GM23248 (cell line): Measurements from ENCODE around the gene GFRA1. TPM values are rescaled to one million over a fixed set of nuclear protein-coding genes. Genes with fewer than 3 reads are reported as not detected.

Experiments
- DNase-seq: peaks from one replicate; pipeline ENCODE4 v3.0.0-alpha.2; 2015
- H2AFZ ChIP-seq: fragments of 200-600 bp; sonication (generic); 2 replicates; pipeline ENCODE4 v1.6.1; 2016; ENCODE audit warnings: antibody characterized with exemption
- H3F3A ChIP-seq: fragments of 200-600 bp; sonication (generic); 2 replicates; pipeline ENCODE4 v1.6.1; 2016; ENCODE audit warnings: mild to moderate bottlenecking, antibody characterized with exemption, mixed run types; ENCODE audit not compliant: insufficient read depth
- H3K27ac ChIP-seq: fragments of 200-600 bp; sonication (generic); 2 replicates; pipeline ENCODE4 v1.5.1; 2016; ENCODE audit warnings: mild to moderate bottlenecking
- H3K27me3 ChIP-seq: fragments of 200-600 bp; sonication (generic); replicated peaks from 2 replicates; pipeline ENCODE4 v1.6.1; 2016; ENCODE audit warnings: mild to moderate bottlenecking; ENCODE audit not compliant: insufficient read depth
- H3K36me3 ChIP-seq: fragments of 200-600 bp; sonication (generic); 2 replicates; pipeline ENCODE4 v1.6.1; 2016; ENCODE audit warnings: low read depth, mild to moderate bottlenecking
- H3K4me1 ChIP-seq: fragments of 200-600 bp; sonication (generic); 2 replicates; pipeline ENCODE4 v1.6.1; 2016; ENCODE audit warnings: mild to moderate bottlenecking; ENCODE audit not compliant: insufficient read depth
- H3K4me2 ChIP-seq: fragments of 200-600 bp; sonication (generic); one replicate; pipeline ENCODE4 v1.6.1; 2016; ENCODE audit warnings: mild to moderate bottlenecking; ENCODE audit not compliant: unreplicated experiment
- H3K4me3 ChIP-seq: fragments of 200-600 bp; sonication (generic); 2 replicates; pipeline ENCODE4 v1.5.1; 2016; ENCODE audit warnings: mild to moderate bottlenecking
- H3K79me2 ChIP-seq: fragments of 200-600 bp; sonication (generic); 2 replicates; pipeline ENCODE4 v1.6.1; 2016; ENCODE audit warnings: mild to moderate bottlenecking; ENCODE audit not compliant: insufficient read depth
- H3K9ac ChIP-seq: fragments of 200-600 bp; sonication (generic); 2 replicates; pipeline ENCODE4 v1.6.1; 2016; ENCODE audit warnings: mild to moderate bottlenecking
- H3K9me2 ChIP-seq: fragments of 200-600 bp; sonication (generic); 2 replicates; pipeline ENCODE4 v1.6.1; 2016; ENCODE audit warnings: mixed run types, mild to moderate bottlenecking, moderate library complexity; ENCODE audit not compliant: insufficient read depth
- H3K9me3 ChIP-seq: fragments of 200-600 bp; sonication (generic); one replicate; pipeline ENCODE4 v1.6.1; 2017; ENCODE audit warnings: low read depth
- H4K20me1 ChIP-seq: fragments of 200-600 bp; sonication (generic); 2 replicates; pipeline ENCODE4 v1.6.0; 2016; ENCODE audit not compliant: insufficient read depth
- EZH2 ChIP-seq: fragments of 200-600 bp; sonication (generic); IDR thresholded peaks from 2 replicates; pipeline ENCODE4 v1.6.1; 2018; ENCODE audit warnings: antibody characterized with exemption, mild to moderate bottlenecking; ENCODE audit not compliant: insufficient read depth, poor library complexity, severe bottlenecking
- EZH2phosphoT487 ChIP-seq: fragments of 200-600 bp; sonication (generic); IDR thresholded peaks from 2 replicates; pipeline ENCODE4 v1.6.1; 2018; ENCODE audit warnings: antibody characterized with exemption, moderate library complexity, mild to moderate bottlenecking, low read depth; ENCODE audit not compliant: insufficient read depth
- WGBS, 2 experiments: methylation state at CpG; one replicate each; pipeline ENCODE4 v1.1.6; 2015 to 2017; ENCODE audit warnings: low lambda C conversion rate in 2 of 2, low coverage in 1 of 2; ENCODE audit errors: missing lambda C conversion rate in 2 of 2; 5-methylcytosine and 5-hydroxymethylcytosine counted together
- in situ Hi-C: fragments of 300-500 bp; cut with MboI; formaldehyde crosslinking; loops from 2 replicates; pipeline ENCODE4 v1.15.0; 2020
- polyA plus RNA-seq: library from polyadenylated mRNA; unstranded; fragments of >200 nt; fragmentation: Nextera tagmentation; extraction: Ambion mirVana; gene quantifications from 2 replicates; pipeline ENCODE4 v1.2.1, GENCODE V29; 2016
- total RNA-seq: library from RNA; depleted of rRNA; stranded (reverse); fragments of >200 nt; shearing (Covaris generic); gene quantifications from 2 replicates; pipeline ENCODE4 v1.2.3, GENCODE V29; 2014

GFRA1 gene
- total and polyA plus RNA-seq, 2 experiments from 2014 or later = 5.0 to 5.2 TPM

GRCh38 chr10:116226766-116227165 lies 46.2 kb downstream of the GFRA1 start:
- H3K27ac ChIP-seq = no peak overlapping the region
- H3K4me3 ChIP-seq = no peak overlapping the region
- no peaks in the 10 kb centered on the region for H3K27me3 ChIP-seq
- no peaks in the 10 kb centered on the region for H4K20me1 ChIP-seq
- TF ChIP-seq EZH2phosphoT487 (no peak), EZH2 (no peak)
- no peaks in the 10 kb centered on the region for H3K9me3 ChIP-seq
- in situ Hi-C loops = no loop called here
- H3K9ac ChIP-seq = no peak overlapping the region
- no peaks in the 10 kb centered on the region for H3K9me2 ChIP-seq
- H3F3A ChIP-seq = no peaks in the 10 kb centered on the region
- H3K36me3 ChIP-seq = no peaks in the 10 kb centered on the region
- H3K4me1 ChIP-seq = no peaks in the 10 kb centered on the region
- no peak for DNase-seq
- H3K79me2 ChIP-seq = no peaks in the 10 kb centered on the region
- no peak overlapping the region for H2AFZ ChIP-seq
- 80 to 87% methylated on average over 6 of the region's 6 CpGs for WGBS, 2 experiments
- H3K4me2 ChIP-seq = no peak overlapping the region

- 6 to 9% methylated on average over 5 of the region's 5 CpGs for WGBS, 2 experiments
- no peaks in the 10 kb centered on the region for H4K20me1 ChIP-seq
- H3K36me3 ChIP-seq = no peaks in the 10 kb centered on the region
- no peaks in the 10 kb centered on the region for H3K9me3 ChIP-seq
- H3K9me2 ChIP-seq = no peaks in the 10 kb centered on the region
- no peaks in the 10 kb centered on the region for H3K79me2 ChIP-seq
- H3F3A ChIP-seq = no peaks in the 10 kb centered on the region
- DNase-seq = no peak
- TF ChIP-seq EZH2 (no peak), EZH2phosphoT487 (no peak)
- H3K27me3 ChIP-seq = no peaks in the 10 kb centered on the region
- H3K4me3 ChIP-seq = no peak overlapping the region
- no peak overlapping the region for H2AFZ ChIP-seq
- no peak overlapping the region for H3K27ac ChIP-seq
- no peaks in the 10 kb centered on the region for H3K4me1 ChIP-seq
- no peak overlapping the region for H3K4me2 ChIP-seq
- no peak overlapping the region for H3K9ac ChIP-seq
- in situ Hi-C loops = no loop called here
Measured at GRCh38 chr10:116226053-116226452, 47.0 kb downstream of the GFRA1 start.

GRCh38 chr10:116223289-116223688 lies 49.7 kb downstream of the GFRA1 start:
- Histone ChIP-seq H3K36me3 (no peaks in the 10 kb centered on the region), H2AFZ (no peak overlapping the region), H4K20me1 (no peaks in the 10 kb centered on the region), H3K4me3 (no peak overlapping the region), H3K9ac (no peak overlapping the region), H3K27ac (no peak overlapping the region), H3F3A (no peaks in the 10 kb centered on the region), H3K4me2 (no peak overlapping the region), H3K9me2 (no peaks in the 10 kb centered on the region), H3K27me3 (no peaks in the 10 kb centered on the region), H3K9me3 (no peaks in the 10 kb centered on the region), H3K79me2 (no peaks in the 10 kb centered on the region), H3K4me1 (no peaks in the 10 kb centered on the region)
- no peak for TF ChIP-seq EZH2phosphoT487
- TF ChIP-seq EZH2 = no peak
- in situ Hi-C loops = no loop called here
- no peak for DNase-seq
- 52 to 68% methylated on average over 3 of the region's 3 CpGs for WGBS, 2 experiments

- Histone ChIP-seq H4K20me1 (no peaks in the 10 kb centered on the region), H3K9ac (no peak overlapping the region), H3K4me1 (no peaks in the 10 kb centered on the region), H3K27ac (no peak overlapping the region), H2AFZ (no peak overlapping the region), H3K4me3 (no peak overlapping the region), H3K9me3 (no peaks in the 10 kb centered on the region), H3F3A (no peaks in the 10 kb centered on the region), H3K79me2 (no peaks in the 10 kb centered on the region), H3K4me2 (no peak overlapping the region), H3K36me3 (no peaks in the 10 kb centered on the region), H3K27me3 (no peaks in the 10 kb centered on the region), H3K9me2 (no peaks in the 10 kb centered on the region)
- TF ChIP-seq EZH2phosphoT487 (no peak), EZH2 (no peak)
- in situ Hi-C loops = no loop called here
- no peak for DNase-seq
- WGBS, 2 experiments = 62 to 67% methylated on average over 3 of the region's 3 CpGs
Measured at GRCh38 chr10:116221053-116221452, 52.0 kb downstream of the GFRA1 start.

GRCh38 chr10:116216676-116217075 lies 56.3 kb downstream of the GFRA1 start:
- Histone ChIP-seq H3K9me2 (no peaks in the 10 kb centered on the region), H3K9me3 (no peaks in the 10 kb centered on the region), H3K4me2 (no peak overlapping the region), H3K36me3 (no peaks in the 10 kb centered on the region), H3K27me3 (0 out of 2 replicates have a peak, but pooled peaks cover 3% of the 10 kb centered on the region), H3K4me1 (no peaks in the 10 kb centered on the region), H3F3A (no peaks in the 10 kb centered on the region), H3K9ac (no peak overlapping the region), H2AFZ (no peak overlapping the region), H3K27ac (no peak overlapping the region), H4K20me1 (no peaks in the 10 kb centered on the region), H3K4me3 (no peak overlapping the region), H3K79me2 (no peaks in the 10 kb centered on the region)
- no peak for DNase-seq
- 50 to 64% methylated on average over 3 of the region's 3 CpGs for WGBS, 2 experiments
- TF ChIP-seq EZH2 (no peak), EZH2phosphoT487 (no peak)
- in situ Hi-C loops = no loop called here
